Measurements from ENCODE around the gene ZBTB6. TPM values are rescaled to one million over a fixed set of nuclear protein-coding genes. Genes with fewer than 3 reads are reported as not detected.

Gene ZBTB6
- total and polyA plus RNA-seq, 2 of the 13 experiments (the other 11 are each of a cell fraction or from before 2014, with no cell fraction given), result 3.7 to 7.1 TPM

DNA sequence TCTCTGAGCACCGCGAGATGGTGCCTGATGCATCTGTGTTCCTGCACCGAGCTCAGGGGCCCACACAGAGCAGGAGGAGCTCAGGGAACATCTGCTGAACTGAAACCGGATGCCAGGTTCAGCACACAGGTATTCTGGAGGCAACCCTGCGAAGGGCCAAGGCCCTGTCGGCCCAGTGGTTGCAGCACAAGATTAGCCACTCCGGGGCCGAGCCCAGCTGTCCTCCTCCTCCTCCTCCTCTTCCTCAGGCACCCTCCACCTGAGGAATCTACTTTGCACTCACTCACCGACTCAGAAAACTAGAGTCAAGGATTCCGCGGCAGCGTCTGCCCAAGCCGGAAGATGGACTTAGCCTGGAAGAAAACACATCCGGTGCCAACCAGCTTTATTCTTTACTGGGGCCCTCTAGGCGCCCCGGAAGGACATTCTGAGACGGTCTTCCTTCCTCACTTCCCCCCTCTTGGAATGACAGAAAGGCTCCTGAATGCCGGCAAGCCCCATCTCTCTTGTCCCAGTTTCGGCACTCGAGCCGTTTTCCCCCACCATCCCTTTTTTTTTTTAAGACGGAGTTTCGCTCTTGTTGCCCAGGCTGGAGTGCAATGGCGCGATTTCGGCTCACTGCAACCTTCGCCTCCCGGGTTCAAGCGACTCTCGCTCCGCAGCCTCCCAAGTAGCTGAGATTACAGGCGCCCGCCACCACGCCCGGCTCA, at the start of gene ZBTB6 (continued):
- TF ChIP-seq, protein P1, sequence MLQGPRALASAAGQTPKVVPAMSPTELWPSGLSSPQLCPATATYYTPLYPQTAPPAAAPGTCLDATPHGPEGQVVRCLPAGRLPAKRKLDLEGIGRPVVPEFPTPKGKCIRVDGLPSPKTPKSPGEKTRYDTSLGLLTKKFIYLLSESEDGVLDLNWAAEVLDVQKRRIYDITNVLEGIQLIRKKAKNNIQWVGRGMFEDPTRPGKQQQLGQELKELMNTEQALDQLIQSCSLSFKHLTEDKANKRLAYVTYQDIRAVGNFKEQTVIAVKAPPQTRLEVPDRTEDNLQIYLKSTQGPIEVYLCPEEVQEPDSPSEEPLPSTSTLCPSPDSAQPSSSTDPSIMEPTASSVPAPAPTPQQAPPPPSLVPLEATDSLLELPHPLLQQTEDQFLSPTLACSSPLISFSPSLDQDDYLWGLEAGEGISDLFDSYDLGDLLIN (CRISPR knock-in tag; IDR thresholded peaks at IDR 0.05; ENCODE audit: borderline replicate concordance), result no peak
- TF ChIP-seq ZBTB42 (CRISPR knock-in tag; IDR thresholded peaks at IDR 0.05) (no peak), MED13 (CRISPR knock-in tag; IDR thresholded peaks at IDR 0.05) (no peak), RFXANK (CRISPR knock-in tag; IDR thresholded peaks at IDR 0.05) (no peak), ZNF430 (CRISPR knock-in tag; IDR thresholded peaks at IDR 0.05) (no peak; the same call in 1 of the 2 replicates), ISL2 (CRISPR knock-in tag; IDR thresholded peaks at IDR 0.05) (0 out of 2 replicates have a peak, but pooled peaks have one; percentile 14), NFATC3 (CRISPR knock-in tag; IDR thresholded peaks at IDR 0.05) (peak; percentile 21; the same call in 1 of the 2 replicates), ZFP82 (CRISPR knock-in tag; IDR thresholded peaks at IDR 0.05; ENCODE audit: borderline replicate concordance) (peak; percentile 50; the same call in 1 of the 2 replicates), ZNF720 (CRISPR knock-in tag; IDR thresholded peaks at IDR 0.05) (no peak), MAZ (IDR thresholded peaks at IDR 0.05; ENCODE audit: borderline replicate concordance, low read depth, low read length) (no peak), MAZ (CRISPR knock-in tag; IDR thresholded peaks at IDR 0.05; ENCODE audit: low read depth) (peak; percentile 65; the same call in 1 of the 2 replicates), GATAD1 (CRISPR knock-in tag; IDR thresholded peaks at IDR 0.05) (peak; percentile 95), TRIM24 (CRISPR knock-in tag; IDR thresholded peaks at IDR 0.05) (no peak), ZFX (CRISPR knock-in tag; IDR thresholded peaks at IDR 0.05; ENCODE audit: low read depth) (peak; percentile 99), ZNF446 (CRISPR knock-in tag; IDR thresholded peaks at IDR 0.05) (no peak), ZSCAN9 (CRISPR knock-in tag; IDR thresholded peaks at IDR 0.05; ENCODE audit: borderline replicate concordance) (0 out of 2 replicates have a peak, but pooled peaks have one; percentile 55), RARA (CRISPR knock-in tag; IDR thresholded peaks at IDR 0.05) (no peak), FOXJ3 (CRISPR knock-in tag; IDR thresholded peaks at IDR 0.05; ENCODE audit: borderline replicate concordance) (0 out of 2 replicates have a peak, but pooled peaks have one; percentile 30)
- TF ChIP-seq, protein P2, sequence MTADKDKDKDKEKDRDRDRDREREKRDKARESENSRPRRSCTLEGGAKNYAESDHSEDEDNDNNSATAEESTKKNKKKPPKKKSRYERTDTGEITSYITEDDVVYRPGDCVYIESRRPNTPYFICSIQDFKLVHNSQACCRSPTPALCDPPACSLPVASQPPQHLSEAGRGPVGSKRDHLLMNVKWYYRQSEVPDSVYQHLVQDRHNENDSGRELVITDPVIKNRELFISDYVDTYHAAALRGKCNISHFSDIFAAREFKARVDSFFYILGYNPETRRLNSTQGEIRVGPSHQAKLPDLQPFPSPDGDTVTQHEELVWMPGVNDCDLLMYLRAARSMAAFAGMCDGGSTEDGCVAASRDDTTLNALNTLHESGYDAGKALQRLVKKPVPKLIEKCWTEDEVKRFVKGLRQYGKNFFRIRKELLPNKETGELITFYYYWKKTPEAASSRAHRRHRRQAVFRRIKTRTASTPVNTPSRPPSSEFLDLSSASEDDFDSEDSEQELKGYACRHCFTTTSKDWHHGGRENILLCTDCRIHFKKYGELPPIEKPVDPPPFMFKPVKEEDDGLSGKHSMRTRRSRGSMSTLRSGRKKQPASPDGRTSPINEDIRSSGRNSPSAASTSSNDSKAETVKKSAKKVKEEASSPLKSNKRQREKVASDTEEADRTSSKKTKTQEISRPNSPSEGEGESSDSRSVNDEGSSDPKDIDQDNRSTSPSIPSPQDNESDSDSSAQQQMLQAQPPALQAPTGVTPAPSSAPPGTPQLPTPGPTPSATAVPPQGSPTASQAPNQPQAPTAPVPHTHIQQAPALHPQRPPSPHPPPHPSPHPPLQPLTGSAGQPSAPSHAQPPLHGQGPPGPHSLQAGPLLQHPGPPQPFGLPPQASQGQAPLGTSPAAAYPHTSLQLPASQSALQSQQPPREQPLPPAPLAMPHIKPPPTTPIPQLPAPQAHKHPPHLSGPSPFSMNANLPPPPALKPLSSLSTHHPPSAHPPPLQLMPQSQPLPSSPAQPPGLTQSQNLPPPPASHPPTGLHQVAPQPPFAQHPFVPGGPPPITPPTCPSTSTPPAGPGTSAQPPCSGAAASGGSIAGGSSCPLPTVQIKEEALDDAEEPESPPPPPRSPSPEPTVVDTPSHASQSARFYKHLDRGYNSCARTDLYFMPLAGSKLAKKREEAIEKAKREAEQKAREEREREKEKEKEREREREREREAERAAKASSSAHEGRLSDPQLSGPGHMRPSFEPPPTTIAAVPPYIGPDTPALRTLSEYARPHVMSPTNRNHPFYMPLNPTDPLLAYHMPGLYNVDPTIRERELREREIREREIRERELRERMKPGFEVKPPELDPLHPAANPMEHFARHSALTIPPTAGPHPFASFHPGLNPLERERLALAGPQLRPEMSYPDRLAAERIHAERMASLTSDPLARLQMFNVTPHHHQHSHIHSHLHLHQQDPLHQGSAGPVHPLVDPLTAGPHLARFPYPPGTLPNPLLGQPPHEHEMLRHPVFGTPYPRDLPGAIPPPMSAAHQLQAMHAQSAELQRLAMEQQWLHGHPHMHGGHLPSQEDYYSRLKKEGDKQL (CRISPR knock-in tag; IDR thresholded peaks at IDR 0.05; ENCODE audit: low read depth), result no peak
- TF ChIP-seq, protein P3, sequence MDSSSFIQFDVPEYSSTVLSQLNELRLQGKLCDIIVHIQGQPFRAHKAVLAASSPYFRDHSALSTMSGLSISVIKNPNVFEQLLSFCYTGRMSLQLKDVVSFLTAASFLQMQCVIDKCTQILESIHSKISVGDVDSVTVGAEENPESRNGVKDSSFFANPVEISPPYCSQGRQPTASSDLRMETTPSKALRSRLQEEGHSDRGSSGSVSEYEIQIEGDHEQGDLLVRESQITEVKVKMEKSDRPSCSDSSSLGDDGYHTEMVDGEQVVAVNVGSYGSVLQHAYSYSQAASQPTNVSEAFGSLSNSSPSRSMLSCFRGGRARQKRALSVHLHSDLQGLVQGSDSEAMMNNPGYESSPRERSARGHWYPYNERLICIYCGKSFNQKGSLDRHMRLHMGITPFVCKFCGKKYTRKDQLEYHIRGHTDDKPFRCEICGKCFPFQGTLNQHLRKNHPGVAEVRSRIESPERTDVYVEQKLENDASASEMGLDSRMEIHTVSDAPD (CRISPR knock-in tag; IDR thresholded peaks at IDR 0.05), result no peak
- TF ChIP-seq, protein P4, sequence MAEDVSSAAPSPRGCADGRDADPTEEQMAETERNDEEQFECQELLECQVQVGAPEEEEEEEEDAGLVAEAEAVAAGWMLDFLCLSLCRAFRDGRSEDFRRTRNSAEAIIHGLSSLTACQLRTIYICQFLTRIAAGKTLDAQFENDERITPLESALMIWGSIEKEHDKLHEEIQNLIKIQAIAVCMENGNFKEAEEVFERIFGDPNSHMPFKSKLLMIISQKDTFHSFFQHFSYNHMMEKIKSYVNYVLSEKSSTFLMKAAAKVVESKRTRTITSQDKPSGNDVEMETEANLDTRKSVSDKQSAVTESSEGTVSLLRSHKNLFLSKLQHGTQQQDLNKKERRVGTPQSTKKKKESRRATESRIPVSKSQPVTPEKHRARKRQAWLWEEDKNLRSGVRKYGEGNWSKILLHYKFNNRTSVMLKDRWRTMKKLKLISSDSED (CRISPR knock-in tag; IDR thresholded peaks at IDR 0.05), result no peak

All from HepG2 (cell line).